Stimulated activated CD8-positive, alpha-beta memory T cell treated with anti-CD3 and anti-CD28 coated beads, Interleukin-12 subunit alpha, Interleukin-12 subunit beta, amount 100 ng/mL, for 4 hours (primary cell): Measurements from ENCODE around the gene NBEA.
"Not testable (repeated sequence)": the region's sequence is repeated elsewhere in the genome, so short reads cannot be mapped to it uniquely, and the experiment has no call there.

Experiments used
- DNase-seq: peaks from one replicate; pipeline ENCODE4 v3.0.0-alpha.2; 2020; ENCODE audit warnings: low read depth

NBEA gene

DNA sequence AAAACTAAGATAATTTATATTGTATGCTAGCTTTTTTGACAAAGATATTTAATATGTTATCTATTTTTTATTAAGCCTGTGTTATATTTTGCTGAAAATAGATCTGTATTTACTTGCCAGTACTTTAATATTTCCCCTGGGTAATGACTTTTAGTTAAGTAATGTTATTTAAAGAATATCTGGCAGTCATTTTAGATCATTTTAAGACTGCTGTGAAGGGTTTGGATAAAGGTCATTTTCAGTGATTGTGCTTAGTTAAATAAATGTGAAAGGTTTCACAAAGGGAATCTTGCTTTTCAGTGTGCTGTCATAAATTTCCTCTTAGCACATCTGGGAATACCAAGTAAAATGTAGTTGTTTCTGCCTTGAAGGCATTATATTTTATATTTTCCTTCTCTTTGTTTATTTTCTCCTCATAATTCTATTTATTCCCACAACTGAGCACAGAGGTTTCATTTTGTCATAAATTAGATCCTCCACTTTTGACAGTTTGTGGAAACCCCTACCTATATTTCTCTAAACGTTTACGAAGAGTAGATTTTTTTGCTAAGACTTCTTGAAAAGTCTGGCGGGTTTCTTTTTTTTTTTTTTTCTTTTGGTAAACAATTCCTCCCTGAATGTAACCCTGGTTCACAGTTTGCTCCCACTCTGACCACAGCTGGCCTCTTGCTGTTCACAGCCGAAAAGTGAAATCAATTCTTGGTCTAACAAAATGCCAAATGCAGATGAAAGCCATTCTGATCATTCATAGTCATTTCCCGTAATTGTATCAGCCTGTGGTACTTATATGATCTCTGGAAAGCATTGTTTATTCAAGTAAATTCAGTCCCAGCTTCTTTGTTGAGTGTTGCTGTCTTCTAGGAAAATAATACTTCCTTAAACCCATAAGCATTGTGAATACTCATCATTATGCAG, 446.6 kb downstream of the NBEA start:
- no peak for DNase-seq

GRCh38 chr13:35389535-35389934, 447.5 kb downstream of the NBEA start:
- no peak for DNase-seq

DNA sequence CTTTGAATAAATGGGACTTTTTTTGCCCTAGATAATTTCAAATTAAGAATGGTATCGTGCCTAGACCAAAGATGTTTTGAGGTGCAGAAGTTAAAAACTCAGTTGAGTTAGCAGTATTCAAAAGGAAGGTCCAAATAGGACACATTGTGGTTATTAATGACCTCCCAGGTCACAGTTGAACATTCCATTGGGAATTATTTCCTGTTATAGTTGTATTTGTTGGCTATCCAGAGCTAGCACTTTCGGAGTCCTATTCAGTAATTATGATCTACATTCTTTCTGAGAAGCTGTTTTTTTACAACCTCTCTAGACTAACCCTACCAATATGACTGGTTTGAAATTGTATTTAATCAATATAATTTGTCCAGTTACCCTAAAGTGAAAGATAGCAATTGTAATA, 450.7 kb downstream of the NBEA start:
- DNase-seq, result no peak

- DNase-seq, result no peak
Measured at GRCh38 chr13:35393886-35394285, 451.8 kb downstream of the NBEA start.

DNA sequence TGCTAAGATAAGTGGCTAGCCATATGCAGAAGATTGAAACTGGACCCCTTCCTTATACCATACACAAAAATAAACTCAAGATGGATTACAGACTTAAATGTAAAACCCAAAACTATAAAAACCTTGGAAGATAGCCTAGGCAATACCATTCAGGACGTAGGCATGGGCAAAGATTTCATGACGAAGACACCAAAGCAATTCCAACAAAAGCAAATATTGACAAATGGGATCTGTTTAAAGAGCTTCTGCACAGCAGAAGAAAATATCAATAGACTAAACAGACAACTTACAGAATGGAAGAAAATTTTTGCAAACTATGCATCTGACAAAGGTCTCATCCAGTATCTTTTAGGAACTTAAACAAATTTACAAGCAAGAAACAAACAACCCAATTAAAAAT, 466.2 kb downstream of the NBEA start:
- DNase-seq, result not testable (repeated sequence)

- DNase-seq, result no peak
Measured at GRCh38 chr13:35411059-35411744, 469.1 kb downstream of the NBEA start.

- no peak for DNase-seq
Measured at GRCh38 chr13:35448465-35448864, 506.4 kb downstream of the NBEA start.

DNA sequence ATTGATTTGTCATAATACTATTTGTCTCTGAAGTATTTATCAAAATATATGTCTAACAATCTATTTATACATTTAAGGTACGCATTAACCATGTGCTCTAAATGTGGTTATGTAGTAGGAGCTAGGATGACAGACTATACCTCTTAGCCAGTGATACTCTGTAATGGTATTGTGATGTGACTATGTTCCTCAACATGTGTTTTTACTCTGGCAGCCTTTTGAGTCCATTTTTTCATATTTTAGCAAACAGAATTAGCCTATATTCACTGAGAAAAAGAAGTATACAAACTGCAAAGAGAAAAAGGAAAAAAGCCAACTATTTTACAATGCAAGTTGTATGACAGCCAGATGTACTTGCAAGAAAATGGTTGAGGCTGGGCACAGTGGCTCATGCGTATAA, 507.8 kb downstream of the NBEA start:
- no peak for DNase-seq

- DNase-seq, result no peak
Measured at GRCh38 chr13:35455022-35455421, 513.0 kb downstream of the NBEA start.

- no peak for DNase-seq
Measured at GRCh38 chr13:35457258-35457657, 515.2 kb downstream of the NBEA start.

- no peak for DNase-seq
Measured at GRCh38 chr13:35460061-35460460, 518.0 kb downstream of the NBEA start.

GRCh38 chr13:35465371-35465770, 523.3 kb downstream of the NBEA start:
- no peak for DNase-seq

- DNase-seq, result no peak
Measured at GRCh38 chr13:35468195-35468594, 526.1 kb downstream of the NBEA start.

GRCh38 chr13:35469806-35470525, 527.9 kb downstream of the NBEA start:
- DNase-seq, result no peak

- no peak for DNase-seq
Measured at GRCh38 chr13:35470671-35471661, 528.9 kb downstream of the NBEA start.

DNA sequence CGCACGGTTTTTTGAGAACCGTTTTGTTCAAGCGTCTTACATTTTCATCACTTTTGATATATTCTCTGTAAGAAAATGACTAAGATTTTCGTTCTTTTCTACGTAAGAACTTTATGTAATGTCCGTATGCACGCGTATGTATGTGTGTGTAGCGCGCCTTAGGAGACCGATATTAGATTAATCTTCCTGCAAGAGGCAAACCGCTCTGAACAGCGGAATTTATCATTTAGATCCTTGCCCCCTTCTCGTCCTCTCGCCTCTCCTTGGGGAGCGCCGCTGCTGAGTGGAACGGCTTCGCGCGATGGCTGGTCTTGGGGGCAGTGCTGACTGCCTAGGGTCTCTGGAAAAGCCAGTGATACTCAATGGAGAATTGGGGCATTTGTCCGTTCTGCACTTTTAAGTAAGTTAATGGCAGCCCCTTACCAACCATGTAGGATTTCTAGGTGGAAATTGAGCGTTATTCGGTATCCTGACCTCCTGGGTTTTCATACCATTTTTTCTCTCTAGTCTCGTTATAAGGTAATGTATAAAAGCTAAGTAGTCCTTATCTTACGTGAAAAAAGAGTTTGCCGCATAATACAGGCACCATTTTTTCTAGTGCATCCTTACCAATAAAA, 529.7 kb downstream of the NBEA start:
- no peak for DNase-seq

- no peak for DNase-seq
Measured at GRCh38 chr13:35472323-35472881, 530.3 kb downstream of the NBEA start.

GRCh38 chr13:35473206-35473775, 531.2 kb downstream of the NBEA start:
- DNase-seq, result no peak

GRCh38 chr13:35473802-35474201, 531.7 kb downstream of the NBEA start:
- no peak for DNase-seq

DNA sequence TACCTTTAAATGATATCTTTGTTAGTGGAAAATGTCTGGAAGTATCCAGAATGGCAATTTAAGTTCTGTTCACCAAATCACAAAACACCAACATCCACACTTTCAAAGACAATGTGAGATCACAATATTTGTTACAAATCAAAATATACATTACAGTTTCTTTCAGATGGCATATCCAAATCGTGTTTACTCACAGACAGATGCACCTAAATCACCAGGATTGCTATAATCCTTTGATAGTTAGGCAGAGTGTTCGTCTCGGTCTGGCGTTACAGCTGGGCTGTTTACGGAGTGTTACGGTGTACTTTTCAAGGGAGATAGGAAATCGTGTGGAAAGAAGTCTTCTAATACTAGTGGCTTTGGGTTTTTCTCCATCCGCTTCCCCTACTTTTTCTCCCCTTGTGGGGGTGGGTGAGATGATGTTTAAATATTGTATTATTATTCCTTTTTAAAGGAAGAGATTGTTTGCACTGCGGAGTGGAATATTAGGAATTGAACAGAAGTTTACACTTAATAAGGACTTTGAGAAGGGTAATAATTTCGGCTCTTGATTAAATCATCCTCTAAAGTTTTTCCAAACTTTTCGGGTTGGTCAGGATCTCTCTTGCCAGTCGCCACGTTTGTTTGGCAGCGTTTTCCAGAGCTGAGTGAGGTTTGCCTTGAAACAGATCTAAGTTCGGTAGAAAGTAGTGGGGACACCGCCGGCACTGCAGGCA, 532.6 kb downstream of the NBEA start:
- DNase-seq, result no peak
